DOHH2 (cell line): Measurements from ENCODE around the gene DGKB.

ENCODE experiments used
- H3F3A ChIP-seq: fragments of 200-600 bp; sonication (generic), shearing (Covaris generic); 2 replicates; pipeline ENCODE4 v1.6.0; 2016; ENCODE audit warnings: antibody characterized with exemption, mild to moderate bottlenecking; ENCODE audit not compliant: control insufficient read depth, insufficient read depth
- H3K27ac ChIP-seq: fragments of 200-600 bp; sonication (generic); 2 replicates; pipeline ENCODE4 v1.5.1; 2014; ENCODE audit warnings: low read depth, mild to moderate bottlenecking, low read length, moderate library complexity
- H3K27me3 ChIP-seq: fragments of 200-600 bp; sonication (generic); 2 replicates; pipeline ENCODE4 v1.6.1; 2014; ENCODE audit warnings: mild to moderate bottlenecking, low read length, mixed read lengths; ENCODE audit not compliant: control insufficient read depth
- H3K36me3 ChIP-seq: fragments of 200-600 bp; sonication (generic); 2 replicates; pipeline ENCODE4 v1.6.1; 2014; ENCODE audit warnings: mild to moderate bottlenecking, low read length, moderate library complexity, mixed read lengths; ENCODE audit not compliant: control insufficient read depth
- H3K4me1 ChIP-seq: fragments of 200-600 bp; sonication (generic); 2 replicates; pipeline ENCODE4 v1.6.1; 2014; ENCODE audit warnings: mild to moderate bottlenecking, low read length, mixed read lengths; ENCODE audit not compliant: control insufficient read depth
- H3K4me2 ChIP-seq: fragments of 200-600 bp; sonication (generic); 2 replicates; pipeline ENCODE4 v1.6.0; 2014; ENCODE audit warnings: mild to moderate bottlenecking, low read length, moderate library complexity
- H3K4me3 ChIP-seq: fragments of 200-600 bp; sonication (generic); 2 replicates; pipeline ENCODE4 v1.5.1; 2014; ENCODE audit warnings: mild to moderate bottlenecking, low read length, mixed read lengths
- H3K79me2 ChIP-seq: fragments of 200-600 bp; sonication (generic); 2 replicates; pipeline ENCODE4 v1.6.1; 2014; ENCODE audit warnings: mild to moderate bottlenecking, low read length, mixed read lengths; ENCODE audit not compliant: control insufficient read depth
- H3K9me2 ChIP-seq: fragments of 200-600 bp; sonication (generic); replicated peaks from 2 replicates; pipeline ENCODE4 v1.6.1; 2014; ENCODE audit warnings: mild to moderate bottlenecking, low read length, mixed read lengths; ENCODE audit not compliant: control insufficient read depth
- H3K9me3 ChIP-seq: fragments of 200-600 bp; sonication (generic); 2 replicates; pipeline ENCODE4 v1.6.1; 2014; ENCODE audit warnings: antibody characterized with exemption, low read length, mixed read lengths; ENCODE audit not compliant: control insufficient read depth, insufficient read depth
- H4K20me1 ChIP-seq: fragments of 200-600 bp; sonication (generic); 2 replicates; pipeline ENCODE4 v1.6.0; 2014; ENCODE audit warnings: low read depth, mild to moderate bottlenecking, antibody characterized with exemption, low read length, moderate library complexity; ENCODE audit not compliant: control insufficient read depth, insufficient read depth
- CTCF ChIP-seq: fragments of 200-600 bp; sonication (generic); IDR thresholded peaks from one replicate; pipeline ENCODE4 v1.5.1; 2014; ENCODE audit warnings: antibody characterized with exemption, mild to moderate bottlenecking, low read depth, low read length; ENCODE audit not compliant: poor library complexity, severe bottlenecking
- EZH2phosphoT487 ChIP-seq: fragments of 200-600 bp; sonication (generic); IDR thresholded peaks from 2 replicates; pipeline ENCODE4 v1.6.1; 2017; ENCODE audit warnings: borderline replicate concordance, mild to moderate bottlenecking, antibody characterized with exemption, low read length, moderate library complexity, mixed read lengths

Gene DGKB

GRCh38 chr7:14368285-14368684, 534.3 kb downstream of the DGKB start:
- TF ChIP-seq EZH2phosphoT487 (no peak), CTCF (no peak)

DNA sequence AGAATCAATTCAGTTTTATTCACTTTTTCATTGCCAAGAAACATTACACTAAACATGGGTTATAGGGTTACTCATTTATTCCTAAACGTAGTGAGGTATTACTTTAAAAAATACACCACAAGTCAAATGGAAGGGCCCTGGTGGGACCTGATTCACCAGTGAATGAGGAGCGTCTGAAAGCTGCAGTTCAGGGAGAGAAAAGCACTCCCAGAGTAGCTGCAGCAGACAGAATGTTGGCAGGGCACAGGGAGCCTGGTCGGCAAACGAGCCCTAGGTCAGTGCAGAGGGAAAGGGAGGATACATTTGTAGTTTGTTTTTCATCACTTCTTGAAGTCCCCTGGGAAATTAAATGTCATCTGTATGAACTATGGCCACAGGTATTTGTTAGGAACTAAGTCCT, 551.4 kb downstream of the DGKB start:
- Histone ChIP-seq H3F3A (no peaks in the 10 kb centered on the region), H3K79me2 (no peaks in the 10 kb centered on the region), H3K9me2 (0 out of 2 replicates have a peak, but pooled peaks cover 2% of the 10 kb centered on the region), H3K27me3 (no peaks in the 10 kb centered on the region), H4K20me1 (no peaks in the 10 kb centered on the region), H3K27ac (no peak overlapping the region), H3K36me3 (no peaks in the 10 kb centered on the region), H3K4me1 (no peaks in the 10 kb centered on the region), H3K4me2 (no peak overlapping the region), H3K9me3 (no peaks in the 10 kb centered on the region), H3K4me3 (no peak overlapping the region)
- TF ChIP-seq CTCF (no peak), EZH2phosphoT487 (no peak)

More at GRCh38 chr7:14368285-14368684, 534.3 kb downstream of the DGKB start:
- Histone ChIP-seq H3K9me2 (no peaks in the 10 kb centered on the region), H3K79me2 (no peaks in the 10 kb centered on the region), H3K27me3 (no peaks in the 10 kb centered on the region), H3K9me3 (peaks cover 2% of the 10 kb centered on the region; the same call in 1 of the 2 replicates), H3K27ac (no peak overlapping the region), H4K20me1 (no peaks in the 10 kb centered on the region), H3F3A (no peaks in the 10 kb centered on the region), H3K4me2 (no peak overlapping the region), H3K4me1 (no peaks in the 10 kb centered on the region), H3K36me3 (no peaks in the 10 kb centered on the region), H3K4me3 (no peak overlapping the region)

DNA sequence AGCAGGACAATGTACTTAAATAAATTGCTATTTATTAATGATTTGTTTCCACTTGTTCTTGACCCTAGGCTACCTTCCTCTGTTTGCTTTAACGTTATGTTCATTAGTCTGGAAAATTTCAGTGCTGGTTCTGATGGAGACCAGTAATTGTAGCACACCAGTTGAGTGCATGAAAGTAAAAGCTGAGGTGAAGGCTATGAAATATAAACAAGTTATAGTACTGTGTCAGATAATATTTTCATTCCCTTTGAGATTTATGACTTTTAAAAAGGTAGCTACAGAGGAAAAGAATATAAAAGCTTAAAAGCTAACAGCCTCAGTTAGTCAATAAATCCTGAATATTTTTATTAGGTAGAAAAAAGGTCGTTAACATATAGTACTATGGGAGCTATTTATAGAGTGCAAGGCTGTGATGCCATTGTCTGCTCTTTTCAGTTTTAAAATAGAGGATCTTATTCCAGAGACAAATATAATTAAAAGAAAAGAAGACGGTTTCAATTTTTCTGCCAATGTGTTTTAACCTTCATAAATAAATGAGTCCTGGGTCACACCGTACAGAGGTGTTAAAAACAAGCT, 561.3 kb downstream of the DGKB start:
- Histone ChIP-seq H3F3A (no peaks in the 10 kb centered on the region), H3K36me3 (no peaks in the 10 kb centered on the region), H3K9me3 (no peaks in the 10 kb centered on the region), H3K27me3 (no peaks in the 10 kb centered on the region), H3K27ac (no peak overlapping the region), H3K9me2 (no peaks in the 10 kb centered on the region), H3K4me3 (no peak overlapping the region), H3K79me2 (no peaks in the 10 kb centered on the region), H3K4me2 (no peak overlapping the region), H3K4me1 (no peaks in the 10 kb centered on the region), H4K20me1 (no peaks in the 10 kb centered on the region)
- TF ChIP-seq CTCF (no peak), EZH2phosphoT487 (no peak)
